GM20431 (cell line): ENCODE measurements around the gene ALX3.

Source experiments
- in situ Hi-C: fragments of 300-500 bp; cut with MseI, MboI; formaldehyde crosslinking; loops from one replicate; pipeline ENCODE4 v1.15.0; 2020; ENCODE audit warnings: low sequenced_read_pairs; ENCODE audit not compliant: unreplicated experiment

Gene ALX3

DNA sequence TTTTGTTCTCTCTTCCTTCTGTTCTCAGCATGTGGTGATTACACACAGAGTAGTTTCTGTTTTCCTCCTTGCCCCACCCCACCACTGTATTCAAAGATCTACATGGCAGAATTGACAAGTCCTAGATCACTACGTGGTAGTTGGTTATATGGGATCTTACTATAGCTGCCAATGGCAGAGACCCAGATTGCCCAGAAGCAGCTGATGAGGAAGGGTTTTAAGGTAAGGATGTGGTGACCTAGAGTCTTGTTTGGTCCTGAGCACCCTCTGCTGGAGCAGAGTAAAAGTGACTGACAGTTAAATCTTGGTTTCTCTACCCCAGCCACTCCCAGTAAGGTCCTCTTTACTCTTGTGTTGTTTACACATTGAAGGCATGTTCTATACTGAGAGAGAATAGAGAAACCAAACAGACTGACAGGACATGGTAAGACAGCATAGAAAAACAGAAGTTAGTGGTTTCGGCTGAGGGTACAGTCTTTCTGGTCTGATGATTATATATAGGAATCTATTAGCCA lies 58.9 kb downstream of the ALX3 start:
- in situ Hi-C loops: no loop called here
